AG08395 (cell line): ENCODE measurements around the gene MID1.
A peak's percentile ranks its signal among the peaks of the same experiment; 100 is the strongest.

Experiments
- DNase-seq: peaks from one replicate; pipeline ENCODE4 v3.0.0; 2012; ENCODE audit warnings: mixed read lengths, low spot score

MID1 gene, protein sequence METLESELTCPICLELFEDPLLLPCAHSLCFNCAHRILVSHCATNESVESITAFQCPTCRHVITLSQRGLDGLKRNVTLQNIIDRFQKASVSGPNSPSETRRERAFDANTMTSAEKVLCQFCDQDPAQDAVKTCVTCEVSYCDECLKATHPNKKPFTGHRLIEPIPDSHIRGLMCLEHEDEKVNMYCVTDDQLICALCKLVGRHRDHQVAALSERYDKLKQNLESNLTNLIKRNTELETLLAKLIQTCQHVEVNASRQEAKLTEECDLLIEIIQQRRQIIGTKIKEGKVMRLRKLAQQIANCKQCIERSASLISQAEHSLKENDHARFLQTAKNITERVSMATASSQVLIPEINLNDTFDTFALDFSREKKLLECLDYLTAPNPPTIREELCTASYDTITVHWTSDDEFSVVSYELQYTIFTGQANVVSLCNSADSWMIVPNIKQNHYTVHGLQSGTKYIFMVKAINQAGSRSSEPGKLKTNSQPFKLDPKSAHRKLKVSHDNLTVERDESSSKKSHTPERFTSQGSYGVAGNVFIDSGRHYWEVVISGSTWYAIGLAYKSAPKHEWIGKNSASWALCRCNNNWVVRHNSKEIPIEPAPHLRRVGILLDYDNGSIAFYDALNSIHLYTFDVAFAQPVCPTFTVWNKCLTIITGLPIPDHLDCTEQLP

DNA sequence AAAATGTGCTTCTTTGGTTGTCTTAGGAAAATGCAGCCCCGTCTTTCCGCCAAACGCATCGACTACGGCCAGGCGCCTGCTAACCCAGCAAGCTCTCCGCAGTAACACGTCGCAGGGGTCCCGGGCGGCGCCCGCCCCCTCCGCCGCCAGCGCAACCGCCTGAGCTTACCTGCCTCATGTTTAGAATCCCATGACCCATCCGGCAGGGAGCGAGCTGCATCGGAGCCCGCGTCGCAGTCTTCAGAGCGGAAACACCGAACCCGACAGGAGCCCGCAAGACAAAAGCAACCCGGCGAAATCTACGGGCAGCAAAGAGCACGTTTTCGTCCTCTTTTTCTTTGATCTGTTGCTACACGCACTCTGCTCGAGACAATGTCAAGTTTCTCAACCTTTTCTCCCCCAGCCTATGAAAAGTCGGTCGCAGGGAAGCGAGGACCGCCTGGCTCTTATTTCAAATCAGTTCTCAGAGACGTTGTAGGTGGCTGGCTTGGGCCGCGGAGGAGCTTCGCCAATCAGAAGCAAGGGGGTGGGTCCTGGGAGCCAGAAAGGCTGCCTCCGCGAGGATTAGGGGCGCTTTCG, at the start of gene MID1:
TSS of gene MID1 (minus strand) at position 465 of the 579 bp plus-strand sequence. CDS start 53,038 bp downstream, outside the sequence.
- DNase-seq: peak; percentile 73

DNA sequence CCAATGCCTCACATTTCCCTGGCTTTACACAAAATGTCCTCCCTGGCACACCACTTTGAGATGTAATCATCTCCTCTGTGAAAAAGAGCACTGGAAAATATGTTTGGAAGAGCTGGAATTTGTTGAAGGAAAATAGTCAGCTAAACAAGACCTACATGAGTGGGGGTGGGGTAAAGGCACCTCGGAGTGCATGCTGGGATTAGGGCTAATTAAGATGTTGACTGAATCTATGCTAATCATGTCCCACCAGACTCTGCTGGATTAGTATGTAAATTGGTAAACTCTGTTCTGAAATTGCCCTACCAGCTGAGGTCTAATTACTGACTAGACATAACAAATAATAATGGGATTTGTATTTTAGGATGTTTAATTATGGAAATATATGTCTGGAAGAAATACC, 46.8 kb upstream of the MID1 start:
- DNase-seq: no peak

DNA sequence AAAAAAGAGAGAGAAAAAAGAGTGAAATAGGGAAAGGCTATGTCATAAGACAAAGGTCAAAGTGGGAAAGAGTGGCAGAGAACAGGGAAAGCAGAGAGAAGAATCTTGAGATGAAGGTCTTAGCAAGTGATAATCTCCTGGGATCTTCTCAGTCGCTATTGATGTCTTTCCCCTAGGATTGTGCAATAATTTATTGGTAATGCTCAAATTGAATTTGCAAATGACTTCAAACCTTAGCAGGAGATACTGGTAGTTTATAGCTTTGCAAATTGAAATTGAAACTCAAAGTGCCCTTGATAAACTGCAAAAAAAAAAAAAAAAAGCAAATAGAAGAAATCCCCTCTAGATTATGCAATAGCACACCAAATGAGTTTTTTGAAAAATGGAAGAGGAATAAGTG, 45.7 kb upstream of the MID1 start:
- no peak for DNase-seq

DNA sequence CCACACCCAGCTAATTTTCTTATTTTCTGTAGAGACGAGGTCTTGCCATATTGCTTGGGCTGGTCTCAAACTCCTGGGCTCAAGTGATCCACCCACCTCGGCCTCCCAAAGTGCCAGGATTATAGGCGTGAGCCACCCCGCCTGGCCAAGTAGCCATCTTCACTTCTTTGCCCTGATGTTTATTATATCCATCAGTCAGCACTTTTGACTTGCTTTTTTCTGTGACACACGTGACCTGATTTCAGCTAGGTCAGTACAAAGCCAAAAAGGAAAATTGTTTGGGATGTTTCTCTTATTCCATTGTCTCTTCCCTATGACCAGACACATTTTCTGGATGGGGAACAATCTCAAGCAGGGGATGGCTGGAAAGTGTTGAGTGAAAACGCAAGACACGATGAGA, 45.3 kb upstream of the MID1 start:
- DNase-seq: no peak

DNA sequence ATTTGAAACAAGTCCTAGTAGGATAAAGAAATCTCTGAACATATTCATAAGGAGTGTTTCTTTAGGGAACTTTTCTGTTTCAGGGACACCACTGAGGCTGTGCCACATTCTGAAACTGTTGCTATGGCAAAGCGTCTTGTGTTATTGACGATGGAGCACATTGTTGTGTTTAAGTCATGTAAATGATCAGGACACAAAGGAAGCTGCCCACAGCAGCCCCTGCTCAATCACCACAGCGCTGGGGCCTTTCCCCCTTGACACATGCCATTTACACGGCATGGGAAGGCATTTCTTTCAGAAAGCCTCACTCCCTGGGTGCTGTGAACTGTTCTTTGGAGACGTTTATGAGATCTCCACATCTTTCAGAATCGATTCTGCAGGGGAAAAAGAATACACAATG, 39.8 kb upstream of the MID1 start:
- DNase-seq: no peak

DNA sequence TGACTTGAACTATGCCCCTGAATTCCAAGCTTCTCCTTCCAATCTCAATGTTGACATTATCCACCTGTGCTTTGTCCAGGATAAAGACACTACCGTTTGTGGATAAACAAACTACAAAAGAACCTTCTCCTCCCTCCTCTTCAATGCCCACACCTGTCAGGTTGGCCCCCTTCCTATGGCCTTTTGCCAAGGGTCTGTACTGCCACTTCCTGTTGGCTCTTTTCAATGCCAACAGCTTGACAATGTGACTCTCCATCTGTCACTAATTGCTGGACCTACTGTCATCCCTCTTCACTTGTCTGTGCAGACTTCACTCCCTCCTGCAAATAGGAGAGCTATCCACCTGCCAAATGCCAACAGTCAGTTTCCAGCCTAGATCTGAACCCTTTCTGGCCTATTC, 35.8 kb upstream of the MID1 start:
- no peak for DNase-seq

DNA sequence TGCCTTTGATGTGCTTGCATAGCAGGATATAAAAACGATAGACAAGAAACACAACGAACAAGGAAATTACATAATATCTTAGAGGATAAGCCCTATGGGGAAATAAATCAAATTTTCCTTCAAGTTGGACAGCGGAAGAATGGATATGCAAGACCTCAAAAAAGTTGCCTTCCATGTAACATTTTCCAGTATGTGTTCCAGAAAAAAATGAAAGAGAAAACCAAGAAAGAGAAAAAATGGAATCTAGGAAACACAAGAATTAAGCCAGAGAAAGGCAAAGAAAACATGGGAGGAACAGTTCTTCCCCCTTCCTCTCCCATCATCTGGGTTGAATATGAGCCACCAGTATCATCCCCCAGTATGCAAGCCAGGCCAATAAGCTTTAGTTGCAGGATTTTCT, 34.6 kb upstream of the MID1 start:
- DNase-seq: no peak

DNA sequence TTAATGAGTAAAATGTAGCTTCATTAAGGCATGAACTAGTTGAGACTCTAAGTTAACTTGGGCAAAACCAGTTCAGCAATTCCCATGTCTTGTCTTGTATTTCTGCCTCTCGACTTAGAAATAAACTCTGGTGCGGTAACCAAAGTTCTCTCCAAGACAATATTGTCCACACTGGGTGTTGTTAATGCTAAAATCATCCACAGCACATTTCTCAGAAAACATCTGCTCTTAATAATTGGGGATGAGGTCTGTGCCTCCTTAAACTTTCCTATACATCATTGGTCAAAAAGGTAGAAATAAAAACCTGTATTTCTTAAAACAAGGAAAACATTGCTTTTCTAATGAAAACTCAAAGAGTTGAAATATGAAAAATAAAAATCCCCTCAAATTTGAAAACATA, 32.9 kb upstream of the MID1 start:
- no peak for DNase-seq

DNA sequence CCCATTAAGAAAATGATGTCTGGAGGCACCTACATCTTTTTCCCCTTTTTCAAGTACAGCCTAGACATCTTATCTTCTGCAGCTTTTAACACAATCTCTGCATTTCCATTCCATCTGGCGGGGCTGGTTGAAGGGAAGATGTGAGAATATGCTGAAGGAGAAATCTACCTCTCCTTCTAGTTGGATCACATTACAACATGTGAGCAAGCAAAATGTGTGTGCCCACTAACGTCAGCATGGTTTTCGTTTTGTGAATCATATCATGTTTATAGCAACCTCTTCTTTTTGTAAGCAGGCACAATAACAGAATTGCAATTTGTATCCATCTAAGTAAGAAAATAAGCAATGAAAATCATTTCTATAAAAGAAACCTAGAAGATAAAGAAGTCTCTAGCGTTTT, 28.9 kb upstream of the MID1 start:
- no peak for DNase-seq

DNA sequence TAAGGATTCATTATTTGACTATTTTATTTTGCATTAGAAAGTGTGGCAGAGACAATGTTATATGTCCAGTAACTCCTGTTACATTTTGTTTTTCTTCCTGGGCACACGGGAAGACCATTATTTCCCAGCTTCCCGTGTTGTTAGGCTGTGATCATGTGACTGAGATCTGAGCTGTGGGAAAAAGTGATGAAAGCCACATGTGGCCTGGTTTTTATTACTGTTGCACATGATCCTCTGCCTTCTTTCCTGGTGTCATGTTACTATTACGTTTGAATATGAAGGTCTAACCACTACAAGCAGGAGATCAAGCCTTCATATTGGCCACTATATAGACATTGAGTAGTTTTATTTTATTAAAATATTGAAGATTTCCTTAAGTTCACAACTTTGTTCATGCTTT, 28.2 kb upstream of the MID1 start:
- peak; percentile 38 for DNase-seq

DNA sequence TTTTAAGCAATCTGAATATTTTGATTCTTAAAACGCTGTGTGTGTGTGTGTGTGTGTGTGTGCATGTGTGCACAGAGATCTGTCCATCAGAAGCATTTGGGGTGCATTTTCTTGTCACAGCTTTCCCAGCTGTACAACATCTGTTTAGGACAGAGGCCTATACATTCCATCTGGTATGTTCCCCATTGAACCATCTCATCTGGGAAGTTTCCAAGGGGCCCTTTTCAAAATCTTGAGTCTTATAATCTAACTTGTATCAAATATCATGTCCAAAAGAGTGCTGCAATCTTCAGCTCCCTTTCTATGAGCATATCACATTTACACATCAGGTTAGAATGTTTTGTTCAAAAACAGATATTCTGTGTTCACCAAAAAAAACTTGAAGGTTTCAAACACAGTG, 16.5 kb upstream of the MID1 start:
- DNase-seq: no peak

DNA sequence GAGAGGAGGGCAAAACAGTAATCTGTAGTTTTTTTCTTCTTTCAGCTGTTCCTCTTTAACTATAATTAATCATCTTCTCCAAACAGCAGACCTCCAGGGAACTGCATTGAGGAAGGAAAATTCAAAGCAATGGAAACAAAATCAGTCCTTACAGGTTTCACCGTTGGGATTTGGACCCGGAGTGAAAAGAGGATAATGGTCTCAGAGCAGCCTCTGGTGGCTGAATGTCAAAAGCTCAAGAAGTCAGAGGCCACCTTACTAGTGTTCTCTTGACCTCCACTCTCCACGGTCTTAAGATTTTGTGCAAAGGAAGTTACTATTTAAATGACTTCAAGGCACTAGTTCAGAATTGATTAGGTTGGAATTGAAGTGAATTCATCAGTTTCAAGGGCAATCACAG, 16.0 kb upstream of the MID1 start:
- DNase-seq: peak; percentile 44

DNA sequence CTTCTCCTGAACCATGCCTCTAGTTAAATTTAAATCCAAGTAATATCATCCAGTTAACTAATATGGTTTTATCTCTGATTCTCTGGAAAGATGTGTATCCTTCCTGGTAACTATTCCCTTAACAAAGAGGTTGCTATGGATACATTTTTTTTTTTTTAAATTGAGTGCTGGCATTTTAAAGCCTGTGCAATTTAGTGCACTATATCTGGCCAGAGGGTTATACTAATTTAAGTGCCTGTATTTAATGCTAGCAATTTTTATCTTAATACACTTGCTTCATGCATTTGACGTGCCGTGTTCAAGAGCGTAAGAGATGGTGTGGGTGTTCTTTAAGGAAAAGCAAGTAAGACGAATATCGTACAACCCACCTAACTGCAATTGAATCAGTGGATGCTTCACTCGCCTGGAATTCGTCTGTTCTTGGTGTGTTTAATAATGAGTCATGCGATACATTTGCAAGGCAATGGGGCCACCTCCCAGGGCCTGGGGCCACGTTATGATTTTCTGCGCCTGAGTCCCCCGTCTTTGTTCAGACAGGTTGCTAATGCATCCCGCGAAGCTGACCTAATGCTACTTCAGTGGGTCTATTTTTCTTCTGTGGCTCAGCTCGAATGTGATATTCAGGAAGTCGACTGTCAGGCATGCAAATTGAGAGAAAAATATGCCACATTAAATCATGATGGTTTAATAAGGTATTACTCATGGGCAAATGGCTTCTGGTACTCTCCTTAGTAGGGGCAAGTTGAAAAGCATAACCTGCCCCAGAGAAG, 14.2 kb upstream of the MID1 start:
- DNase-seq: peak; percentile 36

DNA sequence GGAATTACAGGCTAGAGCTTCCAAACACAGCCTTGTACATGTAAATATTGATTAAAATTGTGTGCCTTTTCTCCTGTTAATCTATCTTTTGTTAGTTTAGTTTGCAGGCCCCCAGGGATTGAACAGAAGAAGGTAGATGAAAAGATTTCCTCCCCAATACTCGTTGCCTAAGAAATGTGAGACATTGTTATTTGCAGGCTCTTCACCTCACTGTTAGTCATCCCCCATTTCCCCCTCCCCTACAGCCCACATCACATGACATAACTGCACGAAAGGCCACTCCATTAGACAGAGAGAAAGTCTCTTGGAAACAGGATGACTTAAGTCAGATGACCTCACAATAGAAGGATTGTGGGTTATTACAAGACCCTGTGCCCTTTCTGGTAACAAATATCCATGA, 13.3 kb upstream of the MID1 start:
- DNase-seq: peak; percentile 70

DNA sequence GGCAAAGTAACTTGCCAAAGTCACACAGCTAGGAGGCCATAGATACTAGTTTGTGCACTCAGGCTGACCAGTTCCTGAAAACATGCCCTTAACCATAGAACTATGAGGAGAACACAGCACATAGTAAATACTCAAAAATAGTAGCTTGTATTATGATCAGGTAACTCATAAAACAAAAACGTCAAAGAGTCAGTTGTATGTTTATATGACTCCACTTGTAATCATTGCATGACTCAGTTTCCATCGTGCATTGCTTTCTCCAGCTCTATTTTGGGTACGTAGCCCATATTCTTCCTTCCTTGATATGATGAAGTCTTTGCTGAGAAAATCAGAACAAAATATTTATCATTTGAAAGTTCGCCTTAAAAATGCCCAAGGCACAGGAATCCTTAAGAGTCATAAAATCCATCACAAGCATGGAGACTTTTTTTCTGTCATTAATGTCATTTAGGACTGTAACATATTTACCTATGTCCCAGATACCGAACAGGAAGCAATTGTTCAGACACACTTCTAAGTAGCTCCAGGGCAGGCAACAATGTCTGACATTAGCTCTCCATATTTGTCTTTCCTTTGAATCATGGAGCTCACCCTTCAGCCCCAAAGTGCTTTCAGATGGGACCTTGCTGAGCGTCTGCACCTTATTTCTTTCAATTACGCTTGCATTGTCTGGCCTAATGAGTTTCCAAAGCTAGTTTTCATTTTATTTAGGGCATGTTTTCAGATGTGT, 11.2 kb upstream of the MID1 start:
- DNase-seq: no peak

DNA sequence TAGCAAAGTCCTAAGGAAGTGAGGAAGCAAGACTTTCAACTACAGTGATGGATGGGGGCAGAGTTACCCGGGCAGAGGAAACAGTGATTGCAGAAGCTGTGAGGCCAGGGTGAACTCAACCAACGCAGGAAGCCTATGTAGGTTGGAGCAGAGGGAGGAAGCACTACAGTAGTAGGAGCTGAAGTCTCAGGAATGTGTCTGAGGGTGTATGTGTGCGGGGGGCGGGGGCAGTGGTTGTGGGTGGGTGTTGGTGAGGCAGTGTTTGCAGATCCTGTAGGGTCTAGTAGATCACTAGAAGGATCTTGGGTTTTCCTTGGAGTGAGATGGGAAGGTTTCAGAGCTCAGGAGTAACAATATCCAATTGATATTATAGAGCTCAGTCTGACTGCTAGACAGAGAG, 9.9 kb upstream of the MID1 start:
- no peak for DNase-seq

DNA sequence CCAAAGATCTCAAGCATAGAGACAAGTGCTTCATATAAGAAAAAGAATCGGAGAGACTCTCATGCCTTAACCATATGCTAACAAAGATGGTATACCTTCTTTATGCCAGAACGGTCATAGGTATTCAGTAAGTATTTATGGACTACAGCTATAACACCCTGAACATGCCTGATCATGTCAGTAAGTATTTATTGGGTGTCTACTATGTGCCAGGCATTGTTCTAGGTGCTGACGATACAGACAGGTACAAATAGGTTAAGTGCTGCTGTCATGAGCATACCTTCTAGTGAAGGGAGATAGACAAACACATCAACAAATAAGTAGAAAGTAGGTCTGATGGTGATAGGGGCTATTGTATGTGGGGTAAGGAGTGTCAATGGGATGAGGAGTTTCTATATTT, 9.5 kb upstream of the MID1 start:
- DNase-seq: no peak

DNA sequence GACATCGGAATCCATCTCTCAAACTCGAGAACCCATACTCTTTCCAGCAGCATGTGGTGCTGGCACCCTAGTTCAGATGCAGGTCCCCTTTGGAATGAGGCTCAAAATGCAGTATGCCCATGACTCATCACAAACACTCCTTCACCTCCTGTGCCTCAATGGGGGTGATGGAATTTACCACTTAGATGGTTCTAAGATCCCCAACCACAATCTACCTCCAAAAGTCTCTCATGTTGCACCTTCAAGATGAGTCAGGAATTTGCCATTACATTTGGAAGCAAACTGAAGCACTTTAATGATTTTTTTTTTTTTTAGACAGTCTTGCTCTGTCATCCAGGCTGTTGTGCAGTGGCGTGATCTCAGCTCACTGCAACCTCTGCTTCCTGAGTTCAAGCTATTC, 8.5 kb upstream of the MID1 start:
- no peak for DNase-seq

DNA sequence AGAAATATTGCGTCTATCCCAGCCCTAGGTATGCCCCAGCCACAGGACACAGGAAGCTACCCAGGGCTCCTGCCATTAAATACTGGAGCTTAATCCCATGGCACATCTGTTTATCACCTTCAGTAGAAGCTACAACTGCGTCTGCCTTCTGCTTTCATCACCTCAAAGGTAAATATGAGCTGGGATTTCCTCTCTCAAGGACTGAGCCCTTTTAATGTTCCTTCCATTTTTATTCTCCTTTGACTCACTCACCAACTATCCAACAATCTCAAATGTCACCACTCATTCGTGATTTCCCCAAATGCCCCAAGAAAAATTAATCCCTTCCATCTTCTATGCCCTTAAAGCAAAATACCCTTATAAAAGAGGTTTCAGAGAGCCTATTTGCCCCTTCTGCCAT, 1.8 kb upstream of the MID1 start:
- DNase-seq: no peak

DNA sequence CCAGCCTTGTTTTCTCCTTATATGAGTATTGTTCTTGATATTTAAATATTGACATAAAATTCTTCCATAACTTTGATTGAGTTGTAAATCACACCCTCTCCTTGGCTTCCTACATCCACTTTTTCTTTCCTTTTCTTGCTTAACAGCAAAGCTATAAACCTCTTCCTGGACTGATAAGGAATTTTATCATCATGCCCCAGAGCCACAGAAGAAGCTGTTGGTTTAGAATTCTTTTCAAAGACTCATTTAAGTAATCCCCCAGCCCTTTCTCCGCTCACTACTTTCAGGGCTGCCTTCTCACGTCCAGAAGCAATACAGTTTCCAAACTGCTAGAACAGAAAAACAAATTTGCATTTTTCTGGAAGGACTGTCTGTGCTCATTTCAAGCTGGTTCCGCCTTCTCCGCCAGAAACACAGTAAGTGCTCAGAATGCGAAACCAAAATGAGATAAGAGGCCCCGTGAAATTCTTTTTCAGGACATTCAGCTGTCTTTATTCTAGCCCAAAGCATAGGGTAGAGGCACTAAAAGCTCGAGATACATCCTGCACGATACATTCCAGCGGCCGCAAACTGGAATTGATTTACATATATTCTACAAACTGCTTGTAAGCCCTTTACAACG, 849 bp downstream of the MID1 start:
- no peak for DNase-seq

DNA sequence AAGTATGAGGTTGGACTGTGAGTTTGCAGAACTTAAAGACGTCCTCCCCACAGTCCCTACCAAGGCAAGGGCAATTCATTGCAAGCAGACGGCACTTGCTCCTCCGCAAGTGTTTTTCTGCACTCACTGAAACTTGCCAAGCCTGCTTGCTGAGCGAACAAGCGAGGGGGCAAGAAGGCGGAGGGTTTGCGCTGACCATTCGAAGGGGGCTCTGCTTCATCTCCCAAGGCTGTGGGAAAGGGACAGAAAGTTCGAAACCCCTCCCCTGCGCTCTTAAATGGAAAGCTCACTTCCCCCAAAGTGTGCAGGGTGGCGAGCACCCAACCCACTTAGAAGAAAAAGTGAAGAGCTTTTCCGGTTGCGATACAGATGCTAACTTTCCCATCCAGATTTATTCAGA, 1.4 kb downstream of the MID1 start:
- DNase-seq: no peak

DNA sequence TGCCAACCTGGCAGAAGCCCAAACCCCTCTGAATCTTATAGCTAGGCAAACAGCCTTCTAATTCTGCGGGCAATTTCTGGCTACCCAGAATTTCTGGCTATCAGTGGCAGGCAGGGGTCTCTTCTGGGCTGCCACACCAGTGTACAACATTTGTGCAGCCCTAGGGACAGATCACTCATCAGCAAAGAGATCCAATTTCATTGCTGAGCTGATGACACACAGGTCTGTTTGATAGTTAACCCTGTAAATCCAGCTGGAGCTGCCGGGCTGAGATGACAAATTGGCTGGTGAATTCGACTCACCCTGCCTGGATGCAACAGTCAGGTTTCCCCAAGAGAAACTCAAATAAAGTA, 2.4 kb downstream of the MID1 start:
- no peak for DNase-seq
